Measurements from ENCODE around the gene CCDC59. TPM values are rescaled to one million over a fixed set of nuclear protein-coding genes. Genes with fewer than 3 reads are reported as not detected.

Gene CCDC59
- polyA plus RNA-seq, 1 donor from 2014 or later = 64.5 TPM

DNA sequence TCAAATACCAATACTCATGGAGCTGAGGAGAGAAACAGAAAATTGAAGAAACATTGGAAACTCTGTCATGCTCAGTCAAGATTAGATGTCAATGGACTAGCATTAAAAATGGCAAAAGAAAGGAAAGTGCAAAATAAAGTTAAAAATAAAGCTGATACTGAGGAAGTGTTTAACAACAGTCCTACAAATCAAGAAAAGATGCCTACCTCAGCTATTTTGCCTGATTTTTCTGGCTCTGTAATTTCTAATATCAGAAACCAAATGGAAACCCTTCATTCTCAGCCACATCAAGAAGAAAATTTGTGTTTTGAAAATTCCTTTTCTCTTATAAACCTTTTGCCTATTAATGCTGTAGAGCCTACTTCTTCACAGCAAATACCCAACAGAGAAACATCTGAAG is 40.7 kb upstream of the CCDC59 start:
- H3K27ac ChIP-seq (ENCODE audit: low read length) = no peak overlapping the region
- H3K9me3 ChIP-seq (ENCODE audit: low read length) = no peaks in the 10 kb centered on the region
- no peak overlapping the region for H3K4me2 ChIP-seq (ENCODE audit: low read length)
- H3K9me2 ChIP-seq (ENCODE audit: insufficient read depth, low read length) = no peaks in the 10 kb centered on the region
- H3K36me3 ChIP-seq (ENCODE audit: insufficient read depth, low read length) = no peaks in the 10 kb centered on the region
- H3K4me3 ChIP-seq (ENCODE audit: low read length) = no peak overlapping the region
- H3K79me2 ChIP-seq (replicated peaks; ENCODE audit: insufficient read depth, low read length) = no peaks in the 10 kb centered on the region
- H3F3A ChIP-seq (ENCODE audit: insufficient read depth, low read length, poor library complexity, severe bottlenecking) = no peaks in the 10 kb centered on the region
- H3K9ac ChIP-seq (ENCODE audit: low read length) = no peak overlapping the region
- TF ChIP-seq, protein P1, sequence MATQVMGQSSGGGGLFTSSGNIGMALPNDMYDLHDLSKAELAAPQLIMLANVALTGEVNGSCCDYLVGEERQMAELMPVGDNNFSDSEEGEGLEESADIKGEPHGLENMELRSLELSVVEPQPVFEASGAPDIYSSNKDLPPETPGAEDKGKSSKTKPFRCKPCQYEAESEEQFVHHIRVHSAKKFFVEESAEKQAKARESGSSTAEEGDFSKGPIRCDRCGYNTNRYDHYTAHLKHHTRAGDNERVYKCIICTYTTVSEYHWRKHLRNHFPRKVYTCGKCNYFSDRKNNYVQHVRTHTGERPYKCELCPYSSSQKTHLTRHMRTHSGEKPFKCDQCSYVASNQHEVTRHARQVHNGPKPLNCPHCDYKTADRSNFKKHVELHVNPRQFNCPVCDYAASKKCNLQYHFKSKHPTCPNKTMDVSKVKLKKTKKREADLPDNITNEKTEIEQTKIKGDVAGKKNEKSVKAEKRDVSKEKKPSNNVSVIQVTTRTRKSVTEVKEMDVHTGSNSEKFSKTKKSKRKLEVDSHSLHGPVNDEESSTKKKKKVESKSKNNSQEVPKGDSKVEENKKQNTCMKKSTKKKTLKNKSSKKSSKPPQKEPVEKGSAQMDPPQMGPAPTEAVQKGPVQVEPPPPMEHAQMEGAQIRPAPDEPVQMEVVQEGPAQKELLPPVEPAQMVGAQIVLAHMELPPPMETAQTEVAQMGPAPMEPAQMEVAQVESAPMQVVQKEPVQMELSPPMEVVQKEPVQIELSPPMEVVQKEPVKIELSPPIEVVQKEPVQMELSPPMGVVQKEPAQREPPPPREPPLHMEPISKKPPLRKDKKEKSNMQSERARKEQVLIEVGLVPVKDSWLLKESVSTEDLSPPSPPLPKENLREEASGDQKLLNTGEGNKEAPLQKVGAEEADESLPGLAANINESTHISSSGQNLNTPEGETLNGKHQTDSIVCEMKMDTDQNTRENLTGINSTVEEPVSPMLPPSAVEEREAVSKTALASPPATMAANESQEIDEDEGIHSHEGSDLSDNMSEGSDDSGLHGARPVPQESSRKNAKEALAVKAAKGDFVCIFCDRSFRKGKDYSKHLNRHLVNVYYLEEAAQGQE (IDR thresholded peaks at IDR 0.05; ENCODE audit: borderline replicate concordance) = no peak
- no peak for TF ChIP-seq EZH2 (IDR thresholded peaks at IDR 0.05; ENCODE audit: borderline replicate concordance, insufficient read depth, low read length, poor library complexity, severe bottlenecking)
- TF ChIP-seq TAF1 (IDR thresholded peaks at IDR 0.05; ENCODE audit: low read depth) = no peak
- TF ChIP-seq RAD21 (conservative IDR thresholded peaks at IDR 0.05) = no peak
- TF ChIP-seq EP300 (conservative IDR thresholded peaks at IDR 0.05; ENCODE audit: poor library complexity, severe bottlenecking) = no peak
- no peak for TF ChIP-seq SMC3 (conservative IDR thresholded peaks at IDR 0.05; ENCODE audit: poor library complexity)
- TF ChIP-seq MXI1 (conservative IDR thresholded peaks at IDR 0.05; ENCODE audit: poor library complexity, severe bottlenecking) = no peak
- no peak for TF ChIP-seq POLR2AphosphoS5 (IDR thresholded peaks at IDR 0.05)
- TF ChIP-seq, protein P2, sequence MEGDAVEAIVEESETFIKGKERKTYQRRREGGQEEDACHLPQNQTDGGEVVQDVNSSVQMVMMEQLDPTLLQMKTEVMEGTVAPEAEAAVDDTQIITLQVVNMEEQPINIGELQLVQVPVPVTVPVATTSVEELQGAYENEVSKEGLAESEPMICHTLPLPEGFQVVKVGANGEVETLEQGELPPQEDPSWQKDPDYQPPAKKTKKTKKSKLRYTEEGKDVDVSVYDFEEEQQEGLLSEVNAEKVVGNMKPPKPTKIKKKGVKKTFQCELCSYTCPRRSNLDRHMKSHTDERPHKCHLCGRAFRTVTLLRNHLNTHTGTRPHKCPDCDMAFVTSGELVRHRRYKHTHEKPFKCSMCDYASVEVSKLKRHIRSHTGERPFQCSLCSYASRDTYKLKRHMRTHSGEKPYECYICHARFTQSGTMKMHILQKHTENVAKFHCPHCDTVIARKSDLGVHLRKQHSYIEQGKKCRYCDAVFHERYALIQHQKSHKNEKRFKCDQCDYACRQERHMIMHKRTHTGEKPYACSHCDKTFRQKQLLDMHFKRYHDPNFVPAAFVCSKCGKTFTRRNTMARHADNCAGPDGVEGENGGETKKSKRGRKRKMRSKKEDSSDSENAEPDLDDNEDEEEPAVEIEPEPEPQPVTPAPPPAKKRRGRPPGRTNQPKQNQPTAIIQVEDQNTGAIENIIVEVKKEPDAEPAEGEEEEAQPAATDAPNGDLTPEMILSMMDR (IDR thresholded peaks at IDR 0.05; ENCODE audit: poor library complexity, severe bottlenecking) = no peak
- H2AFZ ChIP-seq (ENCODE audit: low read depth, low read length) = no peak overlapping the region
- H3K27me3 ChIP-seq (ENCODE audit: insufficient read depth, low read depth, low read length) = no peaks in the 10 kb centered on the region
- no peaks in the 10 kb centered on the region for H4K20me1 ChIP-seq (ENCODE audit: insufficient read depth)

DNA sequence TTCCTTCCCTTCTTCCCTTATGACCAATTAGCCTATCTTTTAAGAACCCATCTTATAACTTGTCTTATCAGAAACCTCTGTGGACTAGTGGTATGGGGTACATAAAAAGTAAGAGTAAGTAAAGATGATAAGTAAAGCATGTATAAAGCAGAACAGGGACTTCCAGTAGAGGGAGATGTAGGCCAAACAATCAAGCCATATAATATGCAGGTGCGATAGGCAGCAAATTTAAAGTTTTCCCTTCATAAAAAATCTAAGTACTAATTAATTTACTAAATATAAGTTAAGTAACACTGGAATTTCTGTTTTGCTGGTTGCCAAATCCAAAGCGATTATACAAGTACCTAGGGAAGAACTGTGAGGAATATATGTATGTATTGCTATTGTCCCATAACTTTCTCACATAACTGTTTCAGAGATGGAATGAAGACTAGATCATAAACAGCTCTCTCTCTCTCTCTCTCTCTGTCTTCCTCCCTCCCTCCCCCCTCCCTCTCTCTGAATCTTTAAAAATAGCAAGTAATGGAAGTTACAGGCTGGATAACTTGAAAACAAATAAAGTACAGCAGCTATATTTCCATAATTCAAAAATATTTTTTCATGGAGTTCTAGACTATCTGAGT is 25.9 kb upstream of the CCDC59 start:
- Histone ChIP-seq H3K36me3 (ENCODE audit: insufficient read depth, low read length) (no peaks in the 10 kb centered on the region), H3K27me3 (ENCODE audit: insufficient read depth, low read depth, low read length) (no peaks in the 10 kb centered on the region), H3K9me3 (ENCODE audit: low read length) (no peaks in the 10 kb centered on the region), H3K4me2 (ENCODE audit: low read length) (no peak overlapping the region), H3K79me2 (replicated peaks; ENCODE audit: insufficient read depth, low read length) (no peaks in the 10 kb centered on the region), H3K4me3 (ENCODE audit: low read length) (no peak overlapping the region), H3K9me2 (ENCODE audit: insufficient read depth, low read length) (no peaks in the 10 kb centered on the region), H2AFZ (ENCODE audit: low read depth, low read length) (no peak overlapping the region), H3F3A (ENCODE audit: insufficient read depth, low read length, poor library complexity, severe bottlenecking) (no peaks in the 10 kb centered on the region), H3K27ac (ENCODE audit: low read length) (no peak overlapping the region), H4K20me1 (ENCODE audit: insufficient read depth) (no peaks in the 10 kb centered on the region), H3K9ac (ENCODE audit: low read length) (no peak overlapping the region)
- TF ChIP-seq POLR2AphosphoS5 (IDR thresholded peaks at IDR 0.05) (no peak), EZH2 (IDR thresholded peaks at IDR 0.05; ENCODE audit: borderline replicate concordance, insufficient read depth, low read length, poor library complexity, severe bottlenecking) (no peak), SMC3 (conservative IDR thresholded peaks at IDR 0.05; ENCODE audit: poor library complexity) (peak; percentile 66), RAD21 (conservative IDR thresholded peaks at IDR 0.05) (peak; percentile 73), EP300 (conservative IDR thresholded peaks at IDR 0.05; ENCODE audit: poor library complexity, severe bottlenecking) (no peak)
- TF ChIP-seq, protein P1 (IDR thresholded peaks at IDR 0.05; ENCODE audit: borderline replicate concordance) = no peak
- TF ChIP-seq, protein P2 (IDR thresholded peaks at IDR 0.05; ENCODE audit: poor library complexity, severe bottlenecking) = peak; percentile 69
